Liver (tissue), 9 donors: ENCODE results near the gene CDK11B. TPM values are rescaled to one million over a fixed set of nuclear protein-coding genes. Genes with fewer than 3 reads are reported as not detected.

Source experiments
- DNase-seq: peaks from one replicate; pipeline ENCODE4 v3.0.0-alpha.2; 2017; ENCODE audit warnings: low spot score
- H3K27ac ChIP-seq, 2 donors: one replicate each; pipeline ENCODE4 v1.7.0; 2013; ENCODE audit warnings: inconsistent platforms in 2 of 2, low read length in 2 of 2, control low read depth in 1 of 2, low read depth in 1 of 2, mild to moderate bottlenecking in 1 of 2
- H3K27me3 ChIP-seq, 4 donors: one replicate each; pipeline versions ENCODE4 v1.6.1 to v1.7.0; 2013; ENCODE audit warnings: low read length in 3 of 4, inconsistent platforms in 1 of 4, mild to moderate bottlenecking in 1 of 4, moderate library complexity in 1 of 4; ENCODE audit not compliant: control insufficient read depth in 4 of 4, insufficient read depth in 4 of 4
- H3K36me3 ChIP-seq, 4 donors: one replicate each; pipeline versions ENCODE4 v1.6.1 to v1.7.0; 2013; ENCODE audit warnings: low read length in 3 of 4, mild to moderate bottlenecking in 3 of 4, low read depth in 1 of 4, moderate library complexity in 1 of 4; ENCODE audit not compliant: control insufficient read depth in 4 of 4, insufficient read depth in 3 of 4
- H3K4me1 ChIP-seq, 4 donors: one replicate each; pipeline versions ENCODE4 v1.6.1 to v1.7.0; 2013; ENCODE audit warnings: low read length in 3 of 4, mild to moderate bottlenecking in 3 of 4, moderate library complexity in 1 of 4; ENCODE audit not compliant: control insufficient read depth in 4 of 4, insufficient read depth in 4 of 4
- H3K4me3 ChIP-seq, 3 donors: one replicate each; pipeline versions ENCODE4 v1.6.1 to v1.7.0; 2013; ENCODE audit warnings: low read length in 3 of 3, control low read depth in 1 of 3, low read depth in 1 of 3, mild to moderate bottlenecking in 1 of 3
- H3K9ac ChIP-seq, 2 donors: one replicate each; pipeline ENCODE4 v1.7.0; 2013; ENCODE audit warnings: low read length in 2 of 2, mild to moderate bottlenecking in 2 of 2, moderate library complexity in 2 of 2, control low read depth in 1 of 2, low read depth in 1 of 2
- H3K9me3 ChIP-seq, 4 donors: one replicate each; pipeline versions ENCODE4 v1.6.1 to v1.7.0; 2013; ENCODE audit warnings: low read length in 3 of 4; ENCODE audit not compliant: control insufficient read depth in 4 of 4
- EGR1 ChIP-seq, 2 donors: IDR thresholded peaks; 2 replicates each; pipeline ENCODE4 v1.6.1; 2016 to 2018; ENCODE audit warnings: antibody characterized with exemption in 2 of 2, low read depth in 2 of 2
- FOXA1 ChIP-seq: IDR thresholded peaks from 2 replicates; pipeline ENCODE4 v1.6.1; 2016; ENCODE audit warnings: antibody characterized with exemption
- FOXA2 ChIP-seq: IDR thresholded peaks from 2 replicates; pipeline ENCODE4 v1.6.1; 2016; ENCODE audit warnings: antibody characterized with exemption
- GABPA ChIP-seq, 2 donors: IDR thresholded peaks in 1 of 2; conservative IDR thresholded peaks in 1 of 2; 2 replicates each; pipeline ENCODE4 v1.6.1; 2016; ENCODE audit warnings: antibody characterized with exemption in 2 of 2, mild to moderate bottlenecking in 1 of 2, moderate library complexity in 1 of 2
- HNF4A ChIP-seq, 2 donors: conservative IDR thresholded peaks; 2 replicates each; pipeline ENCODE4 v1.6.1; 2016; ENCODE audit warnings: antibody characterized with exemption in 2 of 2, mild to moderate bottlenecking in 2 of 2
- HNF4G ChIP-seq: IDR thresholded peaks from 2 replicates; pipeline ENCODE4 v1.6.1; 2016; ENCODE audit warnings: antibody characterized with exemption
- JUND ChIP-seq, 2 donors: IDR thresholded peaks; 2 replicates each; pipeline ENCODE4 v1.6.1; 2016; ENCODE audit warnings: antibody characterized with exemption in 2 of 2
- MAX ChIP-seq: IDR thresholded peaks from 2 replicates; pipeline ENCODE4 v1.6.1; 2016; ENCODE audit warnings: antibody characterized with exemption
- NR2F2 ChIP-seq: IDR thresholded peaks from 2 replicates; pipeline ENCODE4 v1.6.1; 2016; ENCODE audit warnings: antibody characterized with exemption
- RAD21 ChIP-seq, 2 donors: IDR thresholded peaks; 2 replicates each; pipeline ENCODE4 v1.6.1; 2016; ENCODE audit warnings: antibody characterized with exemption in 2 of 2, mild to moderate bottlenecking in 2 of 2
- REST ChIP-seq: IDR thresholded peaks from 2 replicates; pipeline ENCODE4 v1.6.1; 2016; ENCODE audit warnings: antibody characterized with exemption, mild to moderate bottlenecking
- RXRA ChIP-seq, 2 donors: IDR thresholded peaks; 2 replicates each; pipeline ENCODE4 v1.6.1; 2017 to 2018; ENCODE audit warnings: antibody characterized with exemption in 2 of 2, mild to moderate bottlenecking in 1 of 2
- SP1 ChIP-seq: IDR thresholded peaks from 2 replicates; pipeline ENCODE4 v1.6.1; 2018; ENCODE audit warnings: antibody characterized with exemption, mild to moderate bottlenecking
- TAF1 ChIP-seq: conservative IDR thresholded peaks from 2 replicates; pipeline ENCODE4 v1.6.1; 2016; ENCODE audit warnings: antibody characterized with exemption, mild to moderate bottlenecking
- YY1 ChIP-seq: IDR thresholded peaks from 2 replicates; pipeline ENCODE4 v1.6.1; 2016; ENCODE audit warnings: antibody characterized with exemption, mild to moderate bottlenecking
- ZBTB33 ChIP-seq: IDR thresholded peaks from 2 replicates; pipeline ENCODE4 v1.6.1; 2016; ENCODE audit warnings: antibody characterized with exemption
- WGBS: extraction: QIAGEN DNeasy Blood & Tissue Kit; methylation state at CpG from one replicate; pipeline ENCODE4 v1.1.7; 2013; 5-methylcytosine and 5-hydroxymethylcytosine counted together
- polyA plus RNA-seq, 2 donors: library from polyadenylated mRNA; stranded (reverse) in 1 of 2; unstranded in 1 of 2; fragments of 200-250 nt in 1 of 2; fragments of >200 nt in 1 of 2; fragmentation: Nextera tagmentation in 1 of 2; extraction: Ambion mirVana in 1 of 2; gene quantifications; one replicate each; pipeline versions ENCODE4 v1.2.1 to v1.2.3, GENCODE V29; 2013 to 2015
- total RNA-seq, 2 donors: library from RNA; depleted of rRNA; stranded (reverse); fragments of >200 nt; gene quantifications; one replicate each; pipeline ENCODE4 v1.2.3, GENCODE V29; 2014
- TF ChIP-seq, protein P1 (sequence below): fragments of 150-350 bp; IDR thresholded peaks from 2 replicates; pipeline ENCODE4 v1.5.1; 2017; ENCODE audit warnings: improper control_type of control experiment, low read depth, low read length; ENCODE audit not compliant: missing input control
- TF ChIP-seq, protein P2 (sequence below): IDR thresholded peaks from 2 replicates; pipeline ENCODE4 v1.6.1; 2016; ENCODE audit warnings: antibody characterized with exemption
- donor health status: healthy.
- donor health status: healthy.
- donor health status: healthy.
- donor health status: healthy.
- donor health status: healthy.

Gene CDK11B
- total and polyA plus RNA-seq, 4 donors = 5.1 to 12.2 (median 7.4) TPM

DNA sequence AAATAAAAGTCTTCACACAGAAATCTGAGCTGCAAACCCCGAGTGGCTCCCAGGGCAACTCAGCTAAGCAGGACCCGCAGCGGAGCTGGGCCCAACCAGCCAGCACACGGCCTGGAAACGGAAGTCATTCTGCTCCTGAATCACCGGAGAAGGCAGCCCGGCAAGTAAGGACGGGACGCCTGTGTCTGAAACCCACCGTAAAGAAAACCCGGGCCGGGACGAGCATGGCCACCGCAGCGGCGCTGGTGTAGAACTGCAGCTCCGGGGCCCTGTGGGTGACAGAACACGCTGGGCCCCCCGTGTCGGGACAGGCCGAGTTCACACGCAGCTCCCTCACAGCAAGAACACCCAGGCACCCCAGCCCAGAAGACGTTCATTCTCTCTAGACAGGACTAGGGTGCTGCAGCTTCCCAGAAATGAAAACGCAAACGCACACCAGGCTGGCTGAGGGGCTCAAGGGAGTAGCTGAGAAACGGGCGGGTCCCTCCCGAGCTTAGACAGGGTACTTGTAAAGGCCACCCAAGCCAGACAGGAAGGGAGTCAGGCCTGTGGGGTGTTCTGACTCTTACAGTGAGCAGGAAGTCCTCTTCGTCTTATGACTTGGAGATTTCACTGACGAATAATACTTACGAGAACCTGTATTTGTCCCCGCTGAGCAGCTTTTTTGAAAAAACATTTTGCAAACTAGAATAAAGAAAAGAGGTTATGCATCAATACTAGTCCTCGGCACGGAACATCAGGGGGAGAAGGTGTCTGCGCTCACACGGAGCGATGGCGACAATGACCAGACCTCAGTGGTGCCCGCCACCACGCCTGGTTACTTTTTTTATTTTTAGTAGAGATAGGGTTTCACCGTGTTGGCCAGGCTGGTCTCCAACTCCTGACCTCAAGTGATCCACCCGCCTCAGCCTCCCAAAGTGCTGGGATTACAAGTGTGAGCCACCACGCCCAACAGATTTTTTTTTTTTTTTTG, 10.9 kb upstream of the CDK11B start:
- Histone ChIP-seq H3K36me3 (peaks cover 15 to 52% (median 32%) of the 10 kb centered on the region in 4 donors), H3K4me1 (no peaks in the 10 kb centered on the region), H3K27ac (no peak overlapping the region), H3K9ac (no peak overlapping the region), H3K9me3 (no peaks in the 10 kb centered on the region), H3K4me3 (no peak overlapping the region), H3K27me3 (no peaks in the 10 kb centered on the region)
- no peak for TF ChIP-seq MAX
- no peak for TF ChIP-seq ZBTB33
- TF ChIP-seq NR2F2 = no peak
- TF ChIP-seq TAF1 = no peak
- TF ChIP-seq, protein P1, sequence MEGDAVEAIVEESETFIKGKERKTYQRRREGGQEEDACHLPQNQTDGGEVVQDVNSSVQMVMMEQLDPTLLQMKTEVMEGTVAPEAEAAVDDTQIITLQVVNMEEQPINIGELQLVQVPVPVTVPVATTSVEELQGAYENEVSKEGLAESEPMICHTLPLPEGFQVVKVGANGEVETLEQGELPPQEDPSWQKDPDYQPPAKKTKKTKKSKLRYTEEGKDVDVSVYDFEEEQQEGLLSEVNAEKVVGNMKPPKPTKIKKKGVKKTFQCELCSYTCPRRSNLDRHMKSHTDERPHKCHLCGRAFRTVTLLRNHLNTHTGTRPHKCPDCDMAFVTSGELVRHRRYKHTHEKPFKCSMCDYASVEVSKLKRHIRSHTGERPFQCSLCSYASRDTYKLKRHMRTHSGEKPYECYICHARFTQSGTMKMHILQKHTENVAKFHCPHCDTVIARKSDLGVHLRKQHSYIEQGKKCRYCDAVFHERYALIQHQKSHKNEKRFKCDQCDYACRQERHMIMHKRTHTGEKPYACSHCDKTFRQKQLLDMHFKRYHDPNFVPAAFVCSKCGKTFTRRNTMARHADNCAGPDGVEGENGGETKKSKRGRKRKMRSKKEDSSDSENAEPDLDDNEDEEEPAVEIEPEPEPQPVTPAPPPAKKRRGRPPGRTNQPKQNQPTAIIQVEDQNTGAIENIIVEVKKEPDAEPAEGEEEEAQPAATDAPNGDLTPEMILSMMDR = no peak
- no peak for TF ChIP-seq YY1
- TF ChIP-seq FOXA1 = no peak
- TF ChIP-seq HNF4A (conservative IDR thresholded peaks at IDR 0.05) = no peak
- no peak for TF ChIP-seq HNF4G
- no peak for TF ChIP-seq JUND (IDR thresholded peaks at IDR 0.05)
- no peak for TF ChIP-seq REST
- TF ChIP-seq FOXA2 = no peak
- no peak for TF ChIP-seq GABPA (IDR thresholded peaks at IDR 0.05 in 1 of 2, conservative IDR thresholded peaks at IDR 0.05 in 1 of 2)
- TF ChIP-seq SP1 = no peak
- TF ChIP-seq, protein P2, sequence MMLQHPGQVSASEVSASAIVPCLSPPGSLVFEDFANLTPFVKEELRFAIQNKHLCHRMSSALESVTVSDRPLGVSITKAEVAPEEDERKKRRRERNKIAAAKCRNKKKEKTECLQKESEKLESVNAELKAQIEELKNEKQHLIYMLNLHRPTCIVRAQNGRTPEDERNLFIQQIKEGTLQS = no peak
- no peak for TF ChIP-seq RAD21 (IDR thresholded peaks at IDR 0.05)
- TF ChIP-seq RXRA (IDR thresholded peaks at IDR 0.05) = no peak
- no peak for TF ChIP-seq EGR1 (IDR thresholded peaks at IDR 0.05; ENCODE audit: low read depth in 2 of 2)
- 95% methylated on average over 43 of the region's 43 CpGs for WGBS
- no peak for DNase-seq
